Body of pancreas (tissue), 4 donors: Measurements from ENCODE around the gene NKD2.

Experiments used
- CTCF ChIP-seq, 7 experiments: fragments of 450-650 bp in 4 of 7; fragments of 200-600 bp in 3 of 7; sonication (generic) in 3 of 7; IDR thresholded peaks; one replicate each; pipeline ENCODE4 v1.5.1; 2016 to 2019; ENCODE audit warnings: antibody characterized with exemption in 7 of 7
- POLR2A ChIP-seq, 3 donors: fragments of 450-650 bp; IDR thresholded peaks; one replicate each; pipeline ENCODE4 v1.6.1; 2016; ENCODE audit warnings: antibody characterized with exemption in 3 of 3, mild to moderate bottlenecking in 2 of 3

DNA sequence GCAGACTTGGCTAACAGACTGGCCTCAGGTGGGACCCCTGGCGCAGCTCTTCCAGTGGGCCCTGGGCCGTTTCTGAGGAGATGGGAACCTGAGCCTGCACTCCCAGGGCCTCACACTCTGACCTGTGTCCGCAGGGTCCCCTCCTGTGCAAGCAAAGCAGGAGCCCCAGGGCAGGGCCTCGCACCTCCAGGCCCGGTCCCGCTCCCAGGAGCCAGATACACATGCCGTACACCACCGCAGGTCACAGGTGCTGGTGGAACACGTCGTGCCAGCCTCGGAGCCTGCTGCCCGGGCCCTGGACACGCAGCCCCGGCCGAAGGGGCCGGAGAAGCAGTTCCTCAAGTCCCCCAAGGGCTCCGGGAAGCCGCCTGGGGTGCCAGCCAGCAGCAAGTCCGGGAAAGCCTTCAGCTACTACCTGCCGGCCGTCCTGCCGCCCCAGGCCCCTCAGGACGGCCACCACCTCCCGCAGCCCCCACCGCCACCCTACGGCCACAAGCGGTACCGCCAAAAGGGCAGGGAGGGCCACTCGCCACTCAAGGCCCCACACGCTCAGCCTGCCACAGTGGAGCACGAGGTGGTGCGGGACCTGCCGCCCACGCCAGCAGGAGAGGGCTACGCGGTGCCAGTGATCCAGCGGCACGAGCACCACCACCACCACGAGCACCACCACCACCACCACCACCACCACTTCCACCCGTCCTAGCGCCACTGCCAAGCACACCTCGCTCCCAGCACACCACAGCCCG, 29.2 kb downstream of the NKD2 start:
- TF ChIP-seq POLR2A (IDR thresholded peaks at IDR 0.05) (no peak), CTCF (IDR thresholded peaks at IDR 0.05) (no peak)
